HG02885 (cell line): ENCODE measurements around the gene TMEM255A.
A peak's percentile ranks its signal among the peaks of the same experiment; 100 is the strongest.

ENCODE experiments used
- ATAC-seq: cut with Tn5 transposase; IDR thresholded peaks from one replicate; pipeline ENCODE4 v1.9.1; 2021; ENCODE audit warnings: mild to moderate bottlenecking; ENCODE audit not compliant: unreplicated experiment, poor library complexity

The TMEM255A gene

DNA sequence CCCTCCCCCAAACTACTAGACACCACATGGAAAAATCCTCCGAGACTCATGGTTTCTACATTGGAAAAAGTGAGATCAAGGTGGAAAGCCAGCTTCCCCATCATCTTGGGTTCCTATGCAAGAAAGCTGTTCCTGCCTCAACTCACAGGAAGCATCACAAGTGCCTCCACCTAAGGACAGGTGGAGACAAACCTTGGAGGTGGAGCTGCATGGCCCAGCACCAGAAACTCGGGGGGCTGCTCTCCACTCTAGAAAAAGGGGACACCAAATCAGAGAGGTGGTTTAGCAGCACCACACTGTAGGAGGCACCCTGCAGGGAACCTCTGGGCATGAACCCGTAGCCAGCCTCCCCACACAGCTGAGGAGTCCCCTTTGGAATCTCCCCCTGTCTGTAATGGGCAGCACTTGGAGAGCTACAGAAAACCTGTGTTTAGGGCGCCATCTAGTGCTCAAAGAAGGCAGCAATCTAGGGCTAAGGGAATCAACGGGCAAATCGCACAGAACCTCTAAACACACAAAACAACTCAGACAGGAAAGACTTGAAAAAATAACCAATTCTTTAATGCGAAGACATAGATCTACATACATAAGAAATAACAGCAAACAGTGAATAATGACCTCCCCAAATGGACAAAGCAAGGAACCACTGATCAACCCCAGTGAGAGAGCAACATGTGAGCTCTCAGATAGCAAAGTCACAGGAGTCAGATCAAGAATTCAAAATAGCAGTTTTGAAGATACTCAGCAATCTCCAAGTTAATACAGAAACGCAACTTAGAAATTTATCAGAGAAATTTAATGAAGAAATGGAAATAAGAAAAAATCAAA lies 97.6 kb downstream of the TMEM255A start:
- peak; percentile 84 for ATAC-seq
